H1 (cell line): ENCODE measurements around the gene IFT80. TPM values are rescaled to one million over a fixed set of nuclear protein-coding genes. Genes with fewer than 3 reads are reported as not detected.

Experiments used
- CTCF ChIA-PET: fragments of 300-600 bp; sonication (Branson Sonifier 250); formaldehyde crosslinking; loops from one replicate; lab custom pipeline; 2021; ENCODE audit not compliant: partially characterized antibody; lab: Charles Lee
- POLR2A ChIA-PET: fragments of 300-600 bp; sonication (Branson Sonifier 250); formaldehyde crosslinking; loops from one replicate; lab custom pipeline; 2021; ENCODE audit warnings: inconsistent platforms; ENCODE audit not compliant: partially characterized antibody; lab: Charles Lee
- DNase-seq, 2 experiments: peaks; one replicate each; pipeline versions ENCODE4 v3.0.0 to v3.0.0-alpha.2; 2010 to 2022; ENCODE audit warnings: low spot score in 2 of 2, low read depth in 1 of 2, mixed read lengths in 1 of 2
- FAIRE-seq: peaks from 2 replicates; lab custom pipeline; 2011; peaks lifted over from hg19 to GRCh38; lab: Jason Lieb, UNC
- H2AFZ ChIP-seq: 2 replicates; pipeline ENCODE4 v1.8.1; 2012; ENCODE audit warnings: low read length, inconsistent platforms
- H2AK5ac ChIP-seq: 2 replicates; pipeline ENCODE4 v1.6.1; 2013; ENCODE audit warnings: low read depth, low read length
- H2BK120ac ChIP-seq: replicated peaks from 2 replicates; pipeline ENCODE3; 2013; ENCODE audit warnings: low read depth, low read length, inconsistent platforms
- H2BK12ac ChIP-seq: 2 replicates; pipeline ENCODE4 v1.6.1; 2013; ENCODE audit warnings: low read depth, low read length
- H2BK15ac ChIP-seq: 2 replicates; pipeline ENCODE4 v1.6.1; 2013; ENCODE audit warnings: low read length
- H2BK20ac ChIP-seq: 2 replicates; pipeline ENCODE4 v1.6.1; 2013; ENCODE audit warnings: low read length
- H2BK5ac ChIP-seq: 2 replicates; pipeline ENCODE4 v1.6.1; 2013; ENCODE audit warnings: low read depth, low read length
- H3K14ac ChIP-seq: 2 replicates; pipeline ENCODE4 v1.6.1; 2013; ENCODE audit warnings: inconsistent platforms; ENCODE audit not compliant: insufficient read length
- H3K18ac ChIP-seq: 2 replicates; pipeline ENCODE4 v1.6.1; 2013; ENCODE audit warnings: low read length; ENCODE audit errors: extremely low read depth
- H3K23ac ChIP-seq: 2 replicates; pipeline ENCODE4 v1.6.1; 2013; ENCODE audit warnings: inconsistent platforms; ENCODE audit not compliant: insufficient read length
- H3K23me2 ChIP-seq: 2 replicates; pipeline ENCODE4 v1.6.1; 2013; ENCODE audit warnings: low read depth, low read length
- H3K27ac ChIP-seq: 2 replicates; pipeline ENCODE4 v1.6.1; 2011; ENCODE audit warnings: low read depth, low read length, inconsistent platforms
- H3K27me3 ChIP-seq, 4 experiments: replicated peaks in 1 of 4; 1 replicate in 1 of 4; 2 replicates in 3 of 4; pipeline versions ENCODE4 v1.6.1 to v1.8.1; 2011 to 2013; ENCODE audit warnings: low read length in 3 of 4, mild to moderate bottlenecking in 3 of 4, inconsistent platforms in 2 of 4, mixed read lengths in 2 of 4, moderate library complexity in 1 of 4; ENCODE audit not compliant: control insufficient read depth in 3 of 4, insufficient read depth in 3 of 4; ENCODE audit errors: extremely low read depth in 1 of 4
- H3K36me3 ChIP-seq, 4 experiments: 2 replicates each; pipeline versions ENCODE4 v1.6.1 to v1.8.1; 2011 to 2013; ENCODE audit warnings: mild to moderate bottlenecking in 4 of 4, low read length in 3 of 4, moderate library complexity in 2 of 4, control low read depth in 1 of 4, inconsistent platforms in 1 of 4; ENCODE audit not compliant: insufficient read depth in 4 of 4, control insufficient read depth in 2 of 4
- H3K4ac ChIP-seq: replicated peaks from 2 replicates; pipeline ENCODE3; 2013; ENCODE audit warnings: low read length, low read depth, mixed read lengths, inconsistent platforms; ENCODE audit not compliant: insufficient read length
- H3K4me1 ChIP-seq, 4 experiments: replicated peaks in 1 of 4; 1 replicate in 1 of 4; 2 replicates in 3 of 4; pipeline versions ENCODE4 v1.6.1 to v1.8.1; 2011 to 2013; ENCODE audit warnings: low read length in 3 of 4, inconsistent platforms in 2 of 4, mixed read lengths in 1 of 4; ENCODE audit not compliant: insufficient read depth in 4 of 4, control insufficient read depth in 3 of 4
- H3K4me2 ChIP-seq, 2 experiments: 2 replicates each; pipeline versions ENCODE4 v1.6.1 to v1.8.1; 2011 to 2013; ENCODE audit warnings: low read depth in 2 of 2, low read length in 2 of 2, control low read depth in 1 of 2, inconsistent platforms in 1 of 2, mild to moderate bottlenecking in 1 of 2; ENCODE audit not compliant: insufficient read depth in 1 of 2
- H3K4me3 ChIP-seq, 4 experiments: fragments of 200-600, 300-600 bp in 1 of 4; sonication (generic), shearing (Covaris generic), sonication (Bioruptor Twin) in 1 of 4; 2 replicates each; pipeline versions ENCODE4 v1.5.1 to v1.8.1; 2011 to 2016; ENCODE audit warnings: low read length in 4 of 4, low read depth in 3 of 4, control low read depth in 2 of 4, inconsistent platforms in 2 of 4, mild to moderate bottlenecking in 2 of 4, mixed read lengths in 1 of 4, moderate library complexity in 1 of 4; ENCODE audit not compliant: insufficient read depth in 2 of 4; ENCODE audit errors: extremely low read depth in 1 of 4
- H3K56ac ChIP-seq: replicated peaks from 2 replicates; pipeline ENCODE3; 2013; ENCODE audit warnings: low read depth, mild to moderate bottlenecking, mixed read lengths, low read length, inconsistent platforms; ENCODE audit not compliant: insufficient read length
- H3K79me1 ChIP-seq: 2 replicates; pipeline ENCODE4 v1.6.1; 2013; ENCODE audit warnings: low read depth, low read length, control low read depth
- H3K79me2 ChIP-seq, 2 experiments: 2 replicates each; pipeline versions ENCODE4 v1.6.1 to v1.8.1; 2012 to 2013; ENCODE audit warnings: low read length in 2 of 2, mild to moderate bottlenecking in 2 of 2, inconsistent platforms in 1 of 2; ENCODE audit not compliant: insufficient read depth in 2 of 2, control insufficient read depth in 1 of 2
- H3K9ac ChIP-seq, 4 experiments: replicated peaks in 1 of 4; 1 replicate in 1 of 4; 2 replicates in 3 of 4; pipeline versions ENCODE4 v1.6.1 to v1.8.1; 2011 to 2013; ENCODE audit warnings: low read depth in 3 of 4, low read length in 3 of 4, control low read depth in 2 of 4, mild to moderate bottlenecking in 2 of 4, moderate library complexity in 2 of 4, inconsistent platforms in 1 of 4; ENCODE audit errors: extremely low read depth in 1 of 4
- H3K9me3 ChIP-seq, 2 experiments: 2 replicates each; pipeline versions ENCODE4 v1.6.1 to v1.8.1; 2012 to 2013; ENCODE audit warnings: mild to moderate bottlenecking in 2 of 2, moderate library complexity in 2 of 2, control low read depth in 1 of 2, inconsistent platforms in 1 of 2, low read depth in 1 of 2, low read length in 1 of 2, mixed read lengths in 1 of 2; ENCODE audit not compliant: insufficient read depth in 2 of 2
- H4K20me1 ChIP-seq, 2 experiments: replicated peaks in 1 of 2; 2 replicates each; pipeline versions ENCODE3 to v1.8.1; 2011 to 2013; ENCODE audit warnings: inconsistent platforms in 2 of 2, low read length in 2 of 2, mild to moderate bottlenecking in 1 of 2; ENCODE audit not compliant: insufficient read depth in 2 of 2, control insufficient read depth in 1 of 2
- H4K5ac ChIP-seq: 2 replicates; pipeline ENCODE4 v1.6.1; 2013; ENCODE audit warnings: low read length, low read depth, mixed read lengths, inconsistent platforms; ENCODE audit not compliant: insufficient read length
- H4K8ac ChIP-seq: 2 replicates; pipeline ENCODE4 v1.8.0; 2013; ENCODE audit warnings: mild to moderate bottlenecking, moderate library complexity, low read length, inconsistent platforms; ENCODE audit not compliant: insufficient read depth; ENCODE audit errors: extremely low read depth
- H4K91ac ChIP-seq: replicated peaks from 2 replicates; pipeline ENCODE3; 2013; ENCODE audit warnings: low read length, mixed read lengths, inconsistent platforms; ENCODE audit not compliant: insufficient read length
- RXRA ChIP-seq: IDR thresholded peaks from 2 replicates; pipeline ENCODE4 v1.6.1; 2011; ENCODE audit warnings: low read depth, mild to moderate bottlenecking, low read length, moderate library complexity; ENCODE audit not compliant: insufficient read depth
- polyA plus RNA-seq, 7 experiments: library from polyadenylated mRNA; depleted of rRNA in 3 of 7; stranded (reverse) in 5 of 7; unstranded in 2 of 7; fragments of >200 nt in 5 of 7; fragments of 200-250 nt in 2 of 7; gene quantifications; 1 replicate in 5 of 7; 2 replicates in 1 of 7; 4 replicates in 1 of 7; pipeline versions ENCODE4 v1.2.1 to v1.2.3, GENCODE V29; 2011 to 2013; ENCODE audit warnings: missing spikeins in 2 of 7, mixed read lengths in 2 of 7
- total RNA-seq: library from RNA; stranded (reverse); fragmentation: NEBNext Ultra II Directional; extraction: Animal tissue kit (Norgen Biotek cat#: 25700); gene quantifications from 2 replicates; pipeline ENCODE4 v1.2.1, GENCODE V29; 2021

The IFT80 gene
- total and polyA plus RNA-seq, 2 of the 8 experiments (the other 6 are each of a cell fraction or from before 2014, with no cell fraction given) = 7.2 to 25.9 TPM

GRCh38 chr3:160392798-160393197, 6.2 kb downstream of the IFT80 start:
- Histone ChIP-seq H4K91ac (no peak overlapping the region), H3K9me3 (no peaks in the 10 kb centered on the region), H2BK5ac (no peak overlapping the region), H3K4me1 (no peaks in the 10 kb centered on the region)
- CTCF ChIA-PET = no interaction called here
- TF ChIP-seq RXRA = no peak
- TF ChIP-seq, all 59 proteins: peak for 0
- H2BK20ac ChIP-seq = no peak overlapping the region
- no peak overlapping the region for H2AK5ac ChIP-seq
- no peak overlapping the region for H4K5ac ChIP-seq
- no peak overlapping the region for H3K18ac ChIP-seq
- no peaks in the 10 kb centered on the region for H3K27me3 ChIP-seq
- H2AFZ ChIP-seq = no peak overlapping the region
- no peaks in the 10 kb centered on the region for H3K36me3 ChIP-seq
- H4K8ac ChIP-seq = no peak overlapping the region
- no peak overlapping the region for H3K14ac ChIP-seq
- no peak for DNase-seq
- no peak overlapping the region for H2BK12ac ChIP-seq
- POLR2A ChIA-PET = no interaction called here
- FAIRE-seq = no peak
- no peak overlapping the region for H3K4ac ChIP-seq
- peaks cover 0 to 1% of the 10 kb centered on the region in 2 experiments for H4K20me1 ChIP-seq
- H3K27ac ChIP-seq = no peak overlapping the region
- H3K56ac ChIP-seq = no peak overlapping the region
- no peak overlapping the region for H3K9ac ChIP-seq
- no peak overlapping the region for H3K23ac ChIP-seq
- H3K79me1 ChIP-seq = peaks cover 2% of the 10 kb centered on the region; the same call in 1 of the 2 replicates
- no peak overlapping the region for H3K4me2 ChIP-seq
- no peak overlapping the region for H3K4me3 ChIP-seq
- H3K23me2 ChIP-seq = no peaks in the 10 kb centered on the region
- no peak overlapping the region for H2BK15ac ChIP-seq
- peaks cover 0 to 32% of the 10 kb centered on the region in 2 experiments; a peak in 2 of 4 replicates for H3K79me2 ChIP-seq
- H2BK120ac ChIP-seq = no peak overlapping the region
